Subcutaneous adipose tissue (tissue), 4 donors: Measurements from ENCODE around the gene LOXL1. TPM values are rescaled to one million over a fixed set of nuclear protein-coding genes. Genes with fewer than 3 reads are reported as not detected.

Source experiments
- total RNA-seq, 4 donors: library from RNA; depleted of rRNA; stranded (reverse); fragments of >200 nt; gene quantifications; one replicate each; pipeline ENCODE4 v1.1.0, GENCODE V29; 2016

LOXL1 gene
- total RNA-seq, 4 donors from 2014 or later: 4.2 to 9.2 (median 6.3) TPM

Other genes starting within 250 kb of the LOXL1 start
- gene CD276, start 242.1 kb upstream of the LOXL1 start, total RNA-seq: 100 to 1,000 TPM in 1 of 4 donors, 10 to 100 TPM in 3; 43.2 to 127 (median 61.2) TPM
- gene INSYN1, start 173.1 kb upstream of the LOXL1 start, total RNA-seq: 1 to 10 TPM; 2.6 to 4.7 (median 3.7) TPM
- gene TBC1D21, start 52.9 kb upstream of the LOXL1 start, total RNA-seq: not detected
- 10 to 100 TPM; 10.9 to 25.8 (median 18.2) TPM for gene STOML1, start 65.8 kb downstream of the LOXL1 start, total RNA-seq
- 100 to 1,000 TPM in 1 of 4 donors, 10 to 100 TPM in 3; 45.2 to 214 (median 65.5) TPM for gene PML, start 68.3 kb downstream of the LOXL1 start, total RNA-seq
- under 1 TPM in 1 of 4 donors, not detected in 3; 0.17 TPM for gene GOLGA6A, start 156.1 kb downstream of the LOXL1 start, total RNA-seq
- gene ISLR2, start 204.1 kb downstream of the LOXL1 start, total RNA-seq: 1 to 10 TPM in 2 of 4 donors, under 1 TPM in 1, not detected in 1; 0.44 to 3.6 (median 1.1) TPM
- gene ISLR, start 247.2 kb downstream of the LOXL1 start, total RNA-seq: 10 to 100 TPM; 52.0 to 89.6 (median 63.8) TPM